ENCODE data around the gene MT1B.
"Not testable (repeated sequence)": the region's sequence is repeated elsewhere in the genome, so short reads cannot be mapped to it uniquely, and the experiment has no call there.

The MT1B gene

DNA sequence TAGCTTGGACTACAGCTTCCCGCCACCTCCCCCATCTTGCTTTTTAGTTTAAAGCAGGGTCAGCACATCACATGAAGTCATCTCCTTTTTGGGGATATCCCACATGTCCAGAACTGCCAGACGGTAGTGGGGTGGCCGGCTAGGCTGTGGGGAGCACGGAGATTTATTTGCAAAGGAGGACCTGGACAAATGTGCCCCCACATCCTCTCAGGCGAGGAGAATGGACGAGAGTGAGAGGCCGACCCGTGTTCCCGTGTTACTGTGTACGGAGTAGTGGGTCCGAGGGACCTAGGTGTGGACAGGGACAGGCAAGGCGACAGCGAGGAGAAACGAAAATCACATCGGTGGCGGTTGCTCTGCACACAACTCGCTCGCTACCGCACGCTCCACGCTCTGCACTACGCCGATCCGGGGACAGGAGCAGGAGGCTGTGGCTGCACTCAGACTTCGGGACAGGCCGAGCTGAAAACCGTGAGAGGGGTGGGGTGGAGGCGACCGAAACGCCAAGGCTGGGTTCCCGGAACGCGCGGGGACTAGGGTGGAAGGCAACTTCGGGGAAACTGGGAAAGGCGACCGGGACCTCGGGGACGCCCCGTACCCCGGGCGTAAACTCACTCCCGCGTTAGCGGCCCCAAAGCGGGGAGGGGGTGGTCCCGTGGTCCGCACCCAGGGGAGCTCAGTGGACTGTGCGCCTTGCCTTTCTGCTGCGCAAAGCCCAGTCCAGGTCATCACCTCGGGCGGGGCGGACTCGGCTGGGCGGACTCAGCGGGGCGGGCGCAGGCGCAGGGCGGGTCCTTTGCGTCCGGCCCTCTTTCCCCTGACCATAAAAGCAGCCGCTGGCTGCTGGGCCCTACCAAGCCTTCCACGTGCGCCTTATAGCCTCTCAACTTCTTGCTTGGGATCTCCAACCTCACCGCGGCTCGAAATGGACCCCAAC lies 13.6 kb upstream of the MT1B start, which contains the start of gene MT1A:
MT1A (plus strand) TSS at position 853 of the 937 bp plus-strand sequence; CDS start at position 926, 73 bp downstream.
- DNase-seq (ENCODE audit: low spot score) = no peak

DNA sequence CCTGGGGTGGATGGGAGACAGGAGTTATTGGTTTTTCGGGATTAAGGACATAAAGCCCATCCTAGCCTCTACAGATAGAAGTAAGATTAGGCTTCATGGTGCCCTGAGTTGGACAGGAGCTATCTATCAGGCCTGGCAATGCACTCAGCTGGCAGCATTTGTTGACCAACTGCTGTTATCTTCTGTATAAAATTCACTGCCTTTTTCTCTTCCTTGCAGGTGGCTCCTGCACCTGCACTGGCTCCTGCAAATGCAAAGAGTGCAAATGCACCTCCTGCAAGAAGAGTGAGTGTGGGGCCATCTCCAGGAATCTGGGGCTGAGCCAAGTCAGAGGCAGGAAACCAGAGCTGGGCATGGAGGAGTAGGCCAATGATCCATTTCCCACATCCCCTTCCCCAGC lies 12.6 kb upstream of the MT1B start:
- no peak for DNase-seq (ENCODE audit: low spot score)

DNA sequence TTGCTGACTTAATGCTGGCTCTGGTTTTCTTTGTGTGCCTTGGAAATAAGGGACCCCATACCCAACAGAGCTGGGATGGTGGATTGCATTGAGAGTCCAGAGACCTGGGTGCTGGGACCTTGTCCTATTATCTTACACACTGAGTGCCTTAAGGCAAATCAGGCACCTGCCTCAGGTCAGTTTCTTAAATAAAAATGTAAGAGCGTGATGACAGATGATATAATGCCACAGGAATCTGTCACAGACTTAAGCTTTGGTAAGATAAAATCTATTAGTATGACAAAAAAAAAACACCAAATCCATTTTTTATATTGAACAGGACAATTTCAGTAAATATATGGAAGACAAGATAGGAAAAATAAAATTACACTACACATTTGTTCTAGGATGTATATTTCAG lies 11.6 kb upstream of the MT1B start:
- DNase-seq (ENCODE audit: low spot score) = no peak

DNA sequence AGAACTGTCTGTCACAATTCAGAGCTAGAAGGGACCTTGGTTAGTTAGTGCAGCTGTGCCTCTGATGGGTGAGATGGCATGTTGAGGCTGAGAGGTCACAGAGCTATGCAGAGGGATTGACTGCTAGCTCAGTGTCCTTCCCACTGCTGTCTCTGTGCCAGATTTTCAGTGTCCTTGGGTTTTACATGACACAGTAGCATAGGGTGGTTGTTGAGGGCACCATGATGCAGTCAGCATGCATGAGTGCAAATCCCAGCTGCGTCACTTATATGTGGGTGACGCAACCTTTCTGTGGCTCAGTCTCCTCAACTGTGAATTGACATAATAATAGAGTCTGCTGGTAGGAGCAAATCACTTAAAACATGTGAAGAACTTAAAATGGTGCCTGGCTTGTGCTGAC lies 10.5 kb upstream of the MT1B start:
- no peak for DNase-seq (ENCODE audit: low spot score)

DNA sequence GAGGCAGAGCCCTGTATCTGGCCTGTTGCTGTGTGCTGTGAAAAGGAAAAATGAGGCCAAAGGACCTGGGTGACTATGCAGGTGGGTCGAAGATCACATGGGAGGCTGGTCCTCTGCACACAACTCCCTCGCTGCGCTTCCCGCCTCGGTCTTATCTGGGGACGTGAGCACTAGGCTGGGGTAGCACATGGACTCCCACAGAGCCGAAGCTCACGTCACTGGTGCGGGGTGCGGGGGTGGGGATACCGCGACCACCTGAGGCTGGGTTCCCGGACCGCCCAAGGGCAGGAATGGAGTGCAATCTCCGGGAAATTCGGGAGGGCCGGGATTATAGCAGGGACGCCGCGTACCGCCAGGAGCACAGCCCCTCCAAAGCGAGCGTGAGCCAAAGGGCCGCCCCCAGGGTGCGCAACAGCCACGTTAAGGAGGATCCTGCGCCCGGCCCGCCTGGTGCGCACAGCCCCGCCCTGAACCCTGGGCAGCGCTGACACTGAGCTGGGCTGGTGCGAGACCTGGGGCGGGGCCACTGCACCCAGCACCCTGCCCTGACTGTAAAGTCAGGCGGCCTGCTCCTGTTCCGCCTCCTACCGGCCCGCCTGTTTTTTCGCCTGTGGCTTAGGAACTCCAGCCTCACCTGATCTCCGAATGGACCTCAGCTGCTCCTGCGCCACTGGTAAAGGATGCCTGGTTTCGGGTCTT lies 8.5 kb upstream of the MT1B start:
- DNase-seq (ENCODE audit: low spot score) = peak; percentile 20

DNA sequence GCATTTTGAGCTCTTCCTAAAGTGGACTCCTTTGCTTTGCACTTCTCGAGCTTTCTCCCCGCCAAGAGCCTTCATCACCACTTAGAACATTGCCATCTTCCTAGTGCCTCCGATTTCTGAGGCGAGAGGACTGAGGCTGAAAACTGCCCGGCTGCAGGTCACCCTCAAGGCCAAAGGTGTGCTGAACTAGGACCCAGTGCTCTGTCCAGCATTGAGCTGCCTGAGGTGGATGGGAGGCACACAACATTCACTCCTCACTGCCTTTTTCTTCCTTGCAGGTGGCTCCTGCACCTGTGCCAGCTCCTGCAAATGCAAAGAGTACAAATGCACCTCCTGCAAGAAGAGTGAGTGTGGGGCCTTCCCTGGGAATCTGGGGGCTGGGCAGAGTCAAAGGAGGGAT lies 7.9 kb upstream of the MT1B start:
- no peak for DNase-seq (ENCODE audit: low spot score)

DNA sequence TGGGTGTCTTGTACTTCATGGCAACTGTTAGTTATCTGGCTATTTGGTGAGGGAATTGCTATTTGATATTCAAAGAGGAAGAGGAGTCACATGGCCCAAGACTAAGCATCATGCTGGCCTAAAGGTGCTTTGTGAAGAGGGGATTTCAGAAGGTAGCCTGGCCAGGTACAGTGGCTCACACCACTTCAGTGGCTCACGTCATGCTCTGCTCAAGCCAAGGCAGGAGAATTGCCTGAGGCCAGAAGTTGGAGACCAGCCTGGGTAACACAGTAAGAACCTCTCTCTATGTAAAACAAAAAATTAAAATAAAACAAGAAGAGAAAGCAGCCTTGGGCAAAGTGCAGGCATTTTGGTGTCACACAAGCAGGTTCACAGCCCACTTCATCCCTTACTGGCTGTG lies 6.4 kb upstream of the MT1B start:
- DNase-seq (ENCODE audit: low spot score) = no peak

DNA sequence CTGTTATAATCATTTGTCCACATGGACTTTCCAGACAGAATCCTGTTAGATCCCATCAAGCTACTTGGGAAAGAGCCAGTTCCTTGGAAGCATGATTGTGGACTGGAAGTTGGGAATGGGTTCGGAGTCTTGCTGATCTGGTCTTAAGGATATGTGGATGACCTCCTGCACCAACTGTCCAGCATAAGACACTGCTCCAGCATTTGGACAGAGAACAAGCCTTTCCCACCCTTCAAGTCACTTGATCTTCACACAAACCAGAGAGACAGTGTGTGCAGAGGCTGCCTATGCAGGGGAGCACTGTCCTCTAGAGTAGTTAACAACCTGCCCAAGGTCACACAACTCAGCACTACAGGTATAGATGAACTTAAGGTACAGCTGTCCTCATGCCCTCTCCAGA lies 5.8 kb upstream of the MT1B start:
- no peak for DNase-seq (ENCODE audit: low spot score)

DNA sequence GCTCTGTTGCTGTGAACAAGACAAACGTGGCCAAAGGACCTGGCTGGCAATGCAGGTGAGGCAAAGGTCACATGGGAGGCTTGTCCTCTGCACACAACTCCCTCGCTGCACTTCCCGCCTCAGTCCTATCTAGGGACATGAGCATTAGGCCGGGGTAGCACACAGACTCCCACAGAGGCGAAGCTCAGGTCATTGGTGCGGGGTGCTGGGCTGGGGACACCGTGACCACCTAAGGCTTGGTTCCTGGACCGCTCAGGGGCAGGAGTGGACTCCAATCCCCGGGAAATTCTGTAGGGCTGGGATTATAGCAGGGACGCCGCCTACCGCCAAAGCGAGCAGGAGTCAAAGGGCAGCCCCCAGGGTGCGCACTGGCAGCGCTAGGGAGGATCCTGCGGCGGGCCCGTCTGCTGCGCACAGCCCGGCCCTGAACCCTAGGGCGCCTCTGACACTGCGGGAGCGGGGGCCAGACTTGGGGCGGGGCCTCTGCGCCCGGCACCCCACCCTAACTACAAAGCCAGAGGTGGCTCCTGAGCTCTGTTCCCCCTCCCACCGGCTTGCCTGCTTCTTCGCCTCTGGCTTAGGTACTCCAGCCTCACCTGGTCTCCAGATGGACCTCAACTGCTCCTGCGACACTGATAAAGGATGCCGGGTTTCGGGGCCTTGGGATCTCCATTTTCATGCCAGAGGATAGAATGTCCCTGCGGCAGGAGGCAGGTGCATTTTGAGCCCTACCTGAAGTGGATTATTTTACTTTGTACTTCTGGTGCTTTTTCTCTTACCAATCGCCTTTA lies 3.9 kb upstream of the MT1B start:
- DNase-seq (ENCODE audit: low spot score) = no peak

DNA sequence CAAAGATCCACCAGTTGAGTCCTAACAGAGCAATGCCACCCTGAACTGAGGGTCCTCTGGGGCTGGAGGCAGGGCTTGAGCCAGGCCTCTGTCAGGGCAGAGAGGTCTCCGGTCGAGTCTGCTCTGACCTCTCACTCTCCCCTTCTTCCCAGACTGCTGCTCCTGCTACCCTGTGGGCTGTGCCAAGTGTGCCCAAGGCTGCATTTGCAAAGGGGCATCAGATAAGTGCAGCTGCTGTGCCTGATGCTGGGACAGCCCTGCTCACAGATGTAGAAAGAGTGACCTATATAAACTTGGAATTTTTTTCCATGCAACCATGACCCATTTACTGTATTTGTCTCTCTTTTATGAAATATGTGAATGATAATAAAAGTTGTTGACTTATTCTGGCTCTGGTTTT lies 2.4 kb upstream of the MT1B start:
- no peak for DNase-seq (ENCODE audit: low spot score)

DNA sequence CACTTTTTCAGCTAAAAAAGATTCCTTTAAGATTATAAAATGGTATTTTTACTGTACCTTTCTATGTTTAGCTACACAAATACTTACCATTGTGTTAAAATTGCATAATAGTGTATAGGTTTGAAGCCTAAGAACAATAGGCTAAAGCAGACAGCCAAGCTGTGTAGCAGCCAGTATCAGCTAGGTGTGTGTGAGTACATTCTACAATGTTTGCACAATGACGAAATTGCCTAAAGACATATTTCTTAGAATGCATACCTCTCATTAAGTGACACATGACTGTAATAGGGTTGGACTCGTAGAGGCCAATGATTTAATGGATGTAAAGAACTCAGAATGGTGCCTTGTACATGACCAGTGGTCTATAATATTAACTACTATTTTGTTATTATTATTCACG lies 1.9 kb upstream of the MT1B start:
- DNase-seq (ENCODE audit: low spot score) = no peak

DNA sequence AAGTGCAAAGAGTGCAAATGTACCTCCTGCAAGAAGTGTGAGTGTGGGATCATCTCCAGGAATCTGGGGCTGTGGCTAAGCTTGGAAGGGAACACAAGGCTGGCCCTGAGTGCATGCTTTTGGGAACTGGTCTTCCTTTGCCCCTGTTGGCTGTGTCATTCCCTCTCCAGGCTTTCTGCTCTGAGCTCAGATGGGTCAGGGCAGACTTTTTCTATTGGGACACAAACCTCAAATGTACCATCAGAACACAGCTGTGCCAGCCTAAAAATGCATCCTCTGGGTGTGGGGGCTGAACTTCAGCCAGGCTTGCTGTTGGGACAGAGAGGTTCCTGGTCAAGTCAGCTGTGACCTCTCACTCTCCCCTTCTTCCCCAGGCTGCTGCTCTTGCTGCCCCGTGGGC lies 914 bp downstream of the MT1B start:
- DNase-seq (ENCODE audit: low spot score) = no peak

DNA sequence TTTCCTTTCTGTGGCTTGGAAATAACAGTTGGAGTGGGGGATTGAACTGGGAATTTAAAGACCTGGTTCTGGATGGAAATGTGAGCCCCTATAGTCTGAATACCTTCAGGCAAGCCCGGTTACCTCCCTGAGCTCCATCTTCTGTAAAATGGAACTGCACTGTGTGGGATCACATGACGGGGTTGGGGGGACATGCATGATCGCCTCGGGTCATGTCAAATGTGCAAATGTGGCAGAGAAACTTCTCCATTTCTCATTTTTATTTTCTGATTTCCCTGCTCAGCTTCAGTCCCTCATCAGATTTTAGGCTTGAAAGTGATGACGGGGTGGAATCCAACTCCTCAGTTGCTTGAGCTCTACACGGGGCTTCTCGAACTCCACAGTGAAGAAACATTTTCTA lies 1.5 kb downstream of the MT1B start:
- DNase-seq (ENCODE audit: low spot score) = no peak

DNA sequence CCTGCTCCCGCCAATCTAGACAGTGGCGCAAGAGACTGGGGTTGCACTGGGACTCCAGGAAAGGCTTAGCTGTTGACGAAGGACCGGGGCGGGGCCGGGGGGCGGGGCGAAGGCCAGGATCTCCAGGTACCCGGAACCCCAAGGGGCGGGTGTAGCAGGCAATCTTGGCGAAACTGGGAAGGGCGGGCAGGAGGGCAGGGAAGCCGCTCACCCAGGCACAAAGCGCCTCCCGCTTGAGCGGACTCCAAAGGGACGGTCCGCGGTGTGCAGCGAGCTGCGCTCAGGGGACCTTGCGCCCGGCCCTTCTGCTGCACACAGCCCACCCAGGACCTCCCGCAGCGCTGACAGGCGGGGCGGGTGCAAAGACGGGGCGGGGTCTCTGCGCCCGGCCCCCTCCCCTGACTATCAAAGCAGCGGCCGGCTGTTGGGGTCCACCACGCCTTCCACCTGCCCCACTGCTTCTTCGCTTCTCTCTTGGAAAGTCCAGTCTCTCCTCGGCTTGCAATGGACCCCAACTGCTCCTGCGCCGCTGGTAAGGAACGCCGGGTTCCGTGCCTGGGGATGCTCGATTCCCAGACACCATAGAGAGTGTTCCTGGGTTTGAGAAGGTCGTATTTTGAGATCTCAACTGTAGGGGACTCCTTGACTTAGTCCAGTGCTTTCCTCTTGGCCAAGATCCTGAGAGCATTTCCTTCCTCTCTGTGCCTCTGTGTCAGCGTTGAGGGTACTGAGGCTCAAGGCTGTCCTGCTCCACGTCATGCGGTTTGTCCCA lies 6.1 kb downstream of the MT1B start, which contains the start of gene MT1F:
MT1F (plus strand) TSS at position 405 of the 772 bp plus-strand sequence; CDS start at position 505, 100 bp downstream.
- DNase-seq (ENCODE audit: low spot score) = peak; percentile 86

DNA sequence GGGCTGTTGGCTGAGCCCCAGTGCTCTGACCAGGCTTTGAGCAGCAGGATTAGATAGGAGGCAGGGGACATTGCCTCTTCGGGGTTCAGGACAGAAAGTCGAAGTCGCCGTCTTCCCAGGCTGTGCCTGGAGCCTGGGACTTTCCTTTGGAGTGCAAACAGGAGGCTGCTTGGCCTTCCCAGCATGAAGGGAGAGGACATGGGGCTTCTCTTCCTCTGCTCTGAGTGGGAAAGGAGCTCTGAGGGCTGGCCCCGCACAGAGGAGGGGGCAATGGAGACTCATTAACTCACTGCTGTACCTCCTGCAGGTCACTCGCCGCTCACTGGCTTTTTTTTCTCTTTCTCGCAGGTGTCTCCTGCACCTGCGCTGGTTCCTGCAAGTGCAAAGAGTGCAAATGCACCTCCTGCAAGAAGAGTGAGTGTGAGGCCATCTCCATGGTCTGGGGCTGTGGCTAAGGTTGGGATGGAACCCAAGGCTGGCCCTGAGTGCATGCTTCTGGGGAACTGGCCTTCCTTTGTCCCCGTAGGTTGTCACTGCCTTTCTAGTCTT lies 6.7 kb downstream of the MT1B start:
- no peak for DNase-seq (ENCODE audit: low spot score)

DNA sequence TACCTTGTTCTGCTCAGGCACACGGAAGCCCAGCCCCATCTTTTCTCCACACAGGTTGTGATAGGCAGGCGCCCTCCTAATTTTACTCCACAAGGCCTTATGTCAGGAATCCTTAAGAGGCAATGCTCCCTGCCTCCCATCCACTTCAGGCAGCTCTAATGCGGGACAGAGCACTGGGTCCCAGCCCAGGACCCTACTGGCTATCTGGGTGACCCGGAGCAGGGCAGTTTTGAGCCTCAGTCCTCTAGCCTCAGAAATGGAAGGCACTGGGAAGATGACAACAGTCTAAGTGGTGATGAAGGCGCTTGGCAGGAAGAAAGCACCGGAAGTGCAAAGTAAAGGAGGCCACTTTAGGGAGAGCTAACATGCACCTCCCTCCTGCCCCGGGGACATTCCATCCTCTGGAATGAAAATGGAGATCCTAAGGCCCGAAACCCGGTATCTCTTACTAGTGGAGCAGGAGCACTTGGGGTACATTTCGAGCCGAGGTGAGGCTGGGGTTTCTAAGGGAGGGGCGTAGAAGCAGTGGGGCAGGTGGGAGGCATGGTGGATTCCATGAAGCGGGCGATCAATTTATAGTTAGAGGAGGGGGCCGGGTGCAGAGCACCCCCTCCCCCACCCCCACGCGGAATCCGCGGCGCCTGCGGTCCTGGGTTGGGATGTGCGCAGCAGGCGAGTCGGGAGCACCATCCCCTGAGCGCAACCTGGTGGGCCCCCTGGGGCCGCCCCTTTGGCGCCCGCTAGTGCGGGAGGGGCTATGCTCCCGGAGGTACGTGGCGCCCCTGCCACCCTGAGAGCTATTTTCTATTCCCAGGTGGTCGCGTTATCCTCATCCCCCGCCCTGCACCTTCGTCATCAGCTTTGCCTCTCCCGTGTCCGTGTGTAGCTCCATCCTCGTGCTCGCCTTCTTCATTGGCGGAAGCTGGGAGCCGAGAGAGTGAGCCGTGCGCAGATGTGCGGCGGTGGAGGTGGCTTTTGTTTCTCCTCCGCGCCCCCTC lies 11.0 kb downstream of the MT1B start:
- DNase-seq (ENCODE audit: low spot score) = peak; percentile 21

DNA sequence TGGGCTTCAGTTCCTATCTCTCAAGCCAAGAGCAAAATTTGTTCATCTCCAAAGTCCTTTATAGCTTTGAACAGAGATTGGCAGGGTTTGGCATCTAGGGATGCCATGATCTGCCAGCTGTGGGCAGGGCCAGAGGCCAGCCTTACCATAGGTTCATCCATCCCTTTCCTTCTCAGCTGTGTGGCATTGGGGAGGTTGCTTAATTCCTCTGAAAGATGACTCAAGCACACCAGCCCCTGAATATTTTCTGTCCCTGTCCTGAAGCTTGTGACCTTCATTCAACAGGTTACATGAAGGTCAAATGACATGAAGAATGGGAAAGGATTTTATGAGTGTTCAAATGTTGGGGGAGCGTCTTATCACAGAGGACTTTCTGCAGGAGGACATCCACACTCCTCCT lies 12.8 kb downstream of the MT1B start:
- DNase-seq (ENCODE audit: low spot score) = no peak

DNA sequence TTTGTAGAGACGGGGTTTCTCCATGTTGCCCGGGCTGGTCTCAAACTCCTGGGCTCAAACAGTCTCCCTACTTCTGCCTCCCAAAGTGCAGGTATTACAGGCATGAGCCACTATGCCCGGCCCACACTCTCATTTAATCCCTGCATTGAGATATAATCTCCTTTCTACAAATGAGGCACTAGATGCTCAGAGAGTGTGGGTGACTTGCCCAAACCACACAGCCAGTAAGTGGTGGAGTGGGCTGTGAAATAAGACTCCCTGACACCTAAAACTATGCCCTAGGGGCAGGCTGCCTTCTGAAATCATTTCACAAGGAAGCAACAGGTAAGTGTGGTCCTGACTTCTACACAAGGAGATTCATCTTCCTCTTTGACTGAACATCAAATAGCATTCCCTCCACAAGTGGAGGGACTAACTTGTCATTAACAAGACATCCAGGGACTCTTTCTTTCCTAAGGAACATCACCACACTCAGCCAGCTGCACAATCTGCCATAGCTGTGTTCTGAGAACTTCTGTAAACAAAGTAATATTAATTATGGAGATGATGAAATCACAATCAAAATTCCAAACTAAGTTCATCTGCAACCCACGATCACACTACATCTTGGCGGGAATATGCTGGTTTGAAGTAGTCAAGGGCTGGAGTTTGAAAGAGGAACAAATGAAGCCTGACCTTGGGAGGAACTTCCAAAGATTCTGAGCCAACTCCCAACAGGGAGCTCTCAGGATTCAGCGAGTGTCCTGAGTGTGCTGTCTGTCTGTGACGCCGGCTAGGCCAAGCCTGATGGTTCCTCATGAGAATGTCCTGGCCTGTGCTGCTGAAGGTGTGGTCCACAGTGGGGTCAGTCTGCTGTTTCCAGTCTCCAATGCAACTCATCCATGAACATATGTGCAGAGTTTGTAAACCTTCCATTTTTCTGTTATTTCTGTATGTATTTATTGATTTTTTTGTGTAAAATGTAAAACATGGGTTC lies 13.9 kb downstream of the MT1B start:
- not testable (repeated sequence) for DNase-seq (ENCODE audit: low spot score)

All from cerebellar cortex (tissue), 1 donor.